GM21423 (cell line): Measurements from ENCODE around the gene PGM2.

ENCODE experiments used
- ATAC-seq: cut with Tn5 transposase; IDR thresholded peaks from one replicate; pipeline ENCODE4 v1.9.1; 2021; ENCODE audit warnings: mild to moderate bottlenecking, moderate library complexity; ENCODE audit not compliant: unreplicated experiment

Gene PGM2

DNA sequence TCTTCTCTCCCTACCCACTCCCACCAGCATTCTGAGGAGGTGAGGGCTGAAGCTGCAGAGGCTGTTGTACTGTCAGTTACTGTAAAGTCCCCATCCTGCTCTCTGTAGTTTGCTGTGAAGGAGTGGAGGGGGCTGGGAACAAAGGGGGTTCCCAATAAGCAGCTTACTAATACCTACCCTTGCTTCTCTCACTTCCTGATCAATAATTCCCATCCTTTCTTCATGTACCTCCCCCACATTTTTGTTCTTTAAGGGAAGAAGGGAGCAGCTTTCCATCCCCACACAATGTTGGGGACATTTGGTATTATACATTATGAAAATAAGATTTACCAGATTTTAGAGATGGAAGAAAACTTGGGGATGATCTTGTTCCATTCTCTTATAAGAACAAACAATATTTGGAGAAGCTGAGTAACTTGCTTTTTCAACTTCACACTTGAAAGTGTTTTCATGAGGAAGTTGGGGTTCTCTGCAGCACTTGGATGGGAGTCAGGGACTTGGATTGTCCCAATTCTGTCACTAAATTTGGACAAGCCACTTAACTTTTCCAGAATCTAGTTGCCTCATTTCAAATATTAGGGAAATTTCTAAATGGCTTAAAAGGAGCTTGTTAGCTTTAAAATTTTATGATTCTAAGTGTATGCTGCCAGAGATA is 69.8 kb downstream of the PGM2 start:
- ATAC-seq = no peak

DNA sequence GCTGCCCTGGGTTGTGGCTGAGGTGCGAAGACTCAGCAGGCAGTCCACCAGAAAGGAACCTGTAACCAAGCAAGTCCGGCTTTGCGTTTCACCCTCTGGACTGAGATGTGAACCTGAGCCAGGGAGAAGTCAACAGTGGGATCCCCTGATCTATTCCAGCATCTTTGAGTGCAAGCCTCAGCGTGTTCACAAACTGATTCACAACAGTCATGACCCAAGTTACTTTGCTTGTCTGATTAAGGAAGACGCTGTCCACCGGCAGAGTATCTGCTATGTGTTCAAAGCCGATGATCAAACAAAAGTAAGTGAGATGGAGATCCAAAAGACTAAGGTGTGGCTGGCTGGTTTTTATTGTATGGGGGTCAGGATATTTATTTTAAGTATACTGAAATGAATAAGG is 75.7 kb downstream of the PGM2 start:
- no peak for ATAC-seq

DNA sequence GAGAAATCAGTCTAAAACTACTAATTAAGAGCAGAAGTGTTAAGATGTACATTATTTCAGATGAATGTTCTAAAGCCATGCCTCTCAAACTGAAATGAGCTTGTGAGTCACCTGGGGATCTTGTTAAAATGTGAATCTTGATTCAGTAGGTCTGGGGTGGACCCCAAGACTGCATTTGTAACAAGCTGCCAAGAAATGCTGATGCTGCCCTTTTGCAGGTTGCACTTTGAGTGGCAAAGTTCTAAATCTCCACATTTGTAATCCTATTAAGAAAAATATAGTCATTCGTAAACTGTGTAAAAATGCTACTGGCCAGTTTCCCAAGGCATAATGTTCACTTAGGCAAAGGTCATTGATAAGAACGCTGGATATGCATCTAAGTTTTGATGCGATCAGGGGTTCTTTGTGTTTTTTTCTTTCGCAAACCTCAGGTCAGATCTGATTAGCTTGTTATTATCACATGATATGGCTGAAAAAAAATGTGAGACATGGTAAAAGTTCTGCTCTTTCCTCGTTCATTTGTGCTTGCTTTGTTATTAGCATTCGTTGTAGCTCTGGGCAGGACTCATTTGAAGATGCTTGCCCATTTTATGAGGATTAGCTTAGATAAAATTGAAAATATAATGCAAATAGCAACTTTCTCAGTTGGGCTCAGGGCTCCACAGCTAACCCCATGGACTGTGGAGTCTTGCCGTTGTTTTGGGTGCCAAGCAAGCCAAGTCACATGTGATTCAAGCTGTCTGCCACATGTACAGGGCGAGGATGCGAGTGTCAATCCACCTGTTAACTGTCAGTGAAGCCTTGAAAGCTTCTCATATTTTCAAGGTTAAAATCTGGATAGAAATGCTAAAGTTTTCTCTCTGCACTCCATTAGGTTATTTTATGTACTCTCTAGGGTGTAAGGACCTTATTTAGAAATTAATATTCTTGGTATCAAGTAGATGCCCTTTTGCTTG is 76.5 kb downstream of the PGM2 start:
- ATAC-seq = no peak

DNA sequence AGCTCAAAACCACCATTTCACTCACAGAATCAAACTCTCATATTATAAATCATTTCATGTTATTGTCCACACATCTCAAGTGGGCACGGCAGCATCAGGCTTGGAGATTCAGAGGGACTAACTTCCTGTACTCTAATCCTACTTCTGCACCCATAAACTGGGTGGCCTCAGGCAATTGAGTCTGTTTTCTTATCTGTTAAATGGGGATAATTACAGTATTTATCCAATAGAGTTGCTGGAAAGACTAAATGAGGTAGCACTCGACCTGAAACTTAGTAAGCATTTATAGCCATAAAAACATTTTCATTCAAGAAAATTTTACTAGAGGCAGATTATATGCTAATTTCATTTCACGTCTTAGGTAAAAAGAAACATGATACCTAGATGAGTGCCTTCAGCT is 77.4 kb downstream of the PGM2 start:
- ATAC-seq = no peak

DNA sequence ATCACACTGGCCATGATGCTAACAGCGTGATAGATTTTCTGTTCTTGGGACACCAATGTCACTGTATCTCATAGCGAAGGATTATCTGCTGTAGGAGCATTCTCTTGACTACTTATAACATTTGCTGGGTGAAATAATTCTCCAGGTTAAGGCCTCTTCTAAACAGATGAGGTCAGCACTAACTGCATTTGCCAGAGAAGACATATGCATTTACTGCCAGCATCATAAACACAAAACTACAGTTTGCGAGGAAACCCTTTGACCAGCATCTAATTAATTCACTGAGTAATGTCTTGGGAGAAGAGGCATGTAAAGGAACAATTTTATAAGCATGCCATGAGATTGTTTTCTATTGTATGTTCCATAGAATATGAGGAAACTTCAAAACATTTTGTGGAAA is 78.3 kb downstream of the PGM2 start:
- no peak for ATAC-seq

DNA sequence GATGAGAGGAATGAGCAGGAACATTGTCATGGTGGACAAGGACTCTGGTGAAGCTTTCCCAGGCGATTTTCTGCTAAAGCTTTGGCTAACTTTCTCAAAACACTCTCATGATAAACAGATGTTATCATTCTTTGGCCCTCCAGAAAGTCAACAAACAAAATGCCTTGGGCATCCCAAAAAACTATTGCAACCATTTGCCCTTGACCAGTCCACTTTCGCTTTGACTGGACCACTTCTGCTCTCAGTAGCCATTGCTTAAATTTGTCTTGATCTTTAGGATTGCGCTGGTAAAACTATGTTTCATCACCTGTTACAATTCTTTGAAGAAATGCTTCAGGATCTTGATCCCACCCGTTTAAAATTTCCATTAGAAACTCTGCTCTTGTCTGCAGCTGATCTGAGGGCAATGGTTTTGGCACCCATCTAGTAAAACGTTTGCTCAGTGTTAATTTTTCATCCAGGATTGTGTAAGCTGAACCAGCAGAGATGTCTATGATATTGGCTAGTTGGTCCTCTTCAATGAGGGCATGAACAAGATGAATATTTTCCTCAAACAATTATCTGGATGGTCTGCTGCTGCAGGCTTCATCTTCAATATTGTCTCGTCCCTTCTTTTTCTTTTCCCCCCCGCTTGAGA is 79.2 kb downstream of the PGM2 start:
- ATAC-seq = no peak

DNA sequence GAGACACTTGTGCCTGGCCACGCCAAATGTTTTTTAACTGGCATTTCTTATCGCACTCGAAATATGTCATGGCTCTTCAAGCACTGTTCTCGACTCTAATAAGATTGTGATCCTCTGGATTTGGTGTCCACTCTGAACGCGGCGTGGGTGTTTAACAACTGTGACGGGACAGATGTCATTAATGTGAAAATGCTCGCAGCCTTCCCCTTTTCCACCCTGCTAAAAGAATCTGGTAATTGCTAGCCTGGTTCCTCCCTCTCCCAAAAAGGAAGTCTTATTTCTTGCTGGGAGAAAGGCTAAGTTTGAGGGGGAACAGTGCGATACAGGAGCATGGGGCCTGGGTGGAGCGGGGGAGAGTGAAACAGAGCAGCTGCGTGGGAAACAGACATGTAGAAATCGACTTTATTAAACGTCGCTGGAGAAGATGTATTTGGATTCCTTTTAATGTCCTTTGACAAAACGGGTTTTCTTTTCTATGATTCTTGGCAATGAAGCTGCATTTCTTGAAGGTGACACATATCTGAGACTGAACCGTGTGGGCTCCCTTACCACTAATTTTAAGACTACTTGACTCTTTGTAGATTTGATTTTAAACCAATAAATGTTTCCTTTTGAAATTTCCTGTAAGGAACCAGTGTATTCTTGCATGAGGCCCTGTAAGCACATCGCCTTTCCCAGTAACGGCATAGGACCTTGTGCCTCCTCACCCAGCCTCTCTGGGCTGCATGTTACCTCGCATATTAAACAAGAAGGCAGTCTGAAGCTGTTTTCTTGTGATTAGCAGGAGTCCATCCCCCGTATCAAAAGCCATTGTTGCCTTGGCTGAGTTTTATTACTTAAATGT is 82.2 kb downstream of the PGM2 start:
- no peak for ATAC-seq

DNA sequence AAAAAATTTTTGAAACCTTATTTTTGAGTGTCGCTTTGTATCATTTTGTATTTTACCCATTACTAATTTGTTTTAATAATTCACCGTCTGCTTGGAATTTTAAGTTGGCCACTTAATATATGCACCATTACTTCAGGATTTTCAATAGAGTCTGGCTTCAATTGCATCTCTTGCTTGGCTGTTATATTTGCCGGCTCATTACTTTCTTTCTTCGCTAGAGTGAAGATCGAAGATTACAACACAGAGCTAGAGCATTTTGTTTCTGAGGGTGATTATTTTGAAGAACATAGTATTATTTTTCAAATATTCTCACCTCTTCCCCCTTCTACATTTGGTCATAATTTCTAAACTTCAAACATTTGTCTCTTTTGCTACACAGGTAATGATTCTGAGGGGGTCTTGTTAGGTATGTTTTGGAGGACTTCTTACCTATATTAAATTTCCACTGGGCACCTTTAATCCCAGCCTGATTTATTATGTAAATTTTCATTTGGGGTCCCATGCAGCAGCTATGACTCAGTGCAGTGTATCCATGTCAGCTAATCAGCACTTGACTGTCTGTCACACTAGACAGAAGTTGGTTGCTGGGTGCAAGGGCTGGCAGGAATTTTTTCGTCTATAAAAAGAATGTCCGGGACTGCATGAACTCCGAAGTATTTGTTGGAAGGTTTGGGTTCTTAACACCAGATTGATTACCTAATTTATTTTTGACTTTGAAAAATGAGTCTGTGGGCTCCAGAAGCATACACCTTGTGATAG is 83.0 kb downstream of the PGM2 start:
- ATAC-seq = no peak

DNA sequence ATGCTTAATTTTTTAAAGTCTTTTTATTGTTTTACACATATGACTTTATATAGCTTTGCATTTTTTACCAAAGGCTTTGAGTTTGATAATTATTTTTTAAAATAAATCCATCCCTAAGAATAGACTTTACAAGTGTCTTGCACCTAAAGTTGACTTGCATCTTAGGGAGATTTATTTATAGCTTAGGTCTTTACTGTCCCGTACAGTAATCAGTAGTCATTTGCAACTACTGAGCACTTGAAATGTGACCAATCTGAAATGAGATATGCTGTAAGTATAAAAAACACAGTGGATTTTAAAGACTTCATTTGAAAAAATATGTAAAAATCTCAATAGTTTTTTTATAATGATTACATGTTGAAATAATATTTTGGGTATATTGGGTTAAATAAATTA is 83.6 kb downstream of the PGM2 start:
- no peak for ATAC-seq
